Heart right ventricle (tissue), 16 donors: ENCODE measurements around the gene NLGN2. TPM values are rescaled to one million over a fixed set of nuclear protein-coding genes. Genes with fewer than 3 reads are reported as not detected.
"Not testable (repeated sequence)": the region's sequence is repeated elsewhere in the genome, so short reads cannot be mapped to it uniquely, and the experiment has no call there.

Experiments used
- ATAC-seq, 8 donors: fragments of 200-7000 bp; cut with Tn5 transposase; one replicate each; pipeline ENCODE4 v1.9.1; 2020; ENCODE audit warnings: mild to moderate bottlenecking in 8 of 8, moderate library complexity in 8 of 8, moderate number of reproducible peaks in 1 of 8
- DNase-seq, 2 donors: peaks; one replicate each; pipeline ENCODE4 v3.0.0-alpha.2; 2020
- H3K27ac ChIP-seq, 10 donors: fragments of 200-600 bp; sonication (generic) in 2 of 10; one replicate each; pipeline versions ENCODE4 v1.5.0 to v1.8.0; 2020 to 2022; ENCODE audit warnings: mild to moderate bottlenecking in 3 of 10
- H3K27me3 ChIP-seq, 7 donors: fragments of 200-600 bp; one replicate each; pipeline ENCODE4 v1.8.0; 2021 to 2022; ENCODE audit warnings: mild to moderate bottlenecking in 2 of 7
- H3K36me3 ChIP-seq, 9 donors: fragments of 200-600 bp; sonication (generic) in 1 of 9; one replicate each; pipeline versions ENCODE4 v1.5.0 to v1.8.0; 2020 to 2022; ENCODE audit warnings: mild to moderate bottlenecking in 2 of 9
- H3K4me1 ChIP-seq, 9 donors: fragments of 200-600 bp; sonication (generic) in 1 of 9; one replicate each; pipeline versions ENCODE4 v1.5.0 to v1.8.0; 2020 to 2022; ENCODE audit warnings: mild to moderate bottlenecking in 4 of 9
- H3K4me3 ChIP-seq, 10 donors: fragments of 200-600 bp; sonication (generic) in 2 of 10; one replicate each; pipeline versions ENCODE4 v1.5.0 to v1.8.0; 2020 to 2022; ENCODE audit warnings: mild to moderate bottlenecking in 7 of 10, moderate library complexity in 2 of 10
- H3K9me3 ChIP-seq, 11 donors: fragments of 200-600 bp in 10 of 11; sonication (generic) in 2 of 11; one replicate each; pipeline versions ENCODE4 v1.5.0 to v1.8.0; 2013 to 2022; ENCODE audit warnings: mild to moderate bottlenecking in 2 of 11, control low read depth in 1 of 11, moderate library complexity in 1 of 11
- WGBS, 2 donors: extraction: QIAGEN DNeasy Blood & Tissue Kit; methylation state at CpG; one replicate each; pipeline ENCODE4 v1.1.7; 2013; ENCODE audit warnings: inconsistent platforms in 1 of 2; 5-methylcytosine and 5-hydroxymethylcytosine counted together
- intact Hi-C, 10 donors: fragments of 100-400 bp; cut with DNase I; formaldehyde crosslinking; loops; one replicate each; pipeline versions ENCODE4 v1.11.1 to v1.14.2; 2022
- long read RNA-seq, 3 donors: library from polyadenylated mRNA; unstranded; transcript quantifications; one replicate each; pipeline ENCODE4 v2.0.0, GENCODE V29; 2020 to 2021
- polyA plus RNA-seq, 2 donors: library from polyadenylated mRNA; stranded (reverse); fragments of 200-250 nt; gene quantifications; one replicate each; pipeline ENCODE4 v1.2.3, GENCODE V29; 2013
- total RNA-seq, 10 donors: library from RNA; stranded (reverse); fragmentation: NEBNext Ultra II Directional in 3 of 10; extraction: Animal tissue kit (Norgen Biotek cat#: 25700) in 3 of 10; gene quantifications; one replicate each; pipeline versions ENCODE4 v1.2.1 to v1.2.4, GENCODE V29; 2021 to 2023
- TF ChIP-seq, protein P1 (sequence below), 9 donors: fragments of 200-600 bp; sonication (generic) in 2 of 9; IDR thresholded peaks; one replicate each; pipeline versions ENCODE4 v1.5.0 to v1.8.0; 2021 to 2022; ENCODE audit warnings: antibody characterized with exemption in 9 of 9, mild to moderate bottlenecking in 5 of 9, moderate library complexity in 1 of 9
- donor health status: Arrhythmogenic right ventricular cardiomyopathy.
- donor health status: ischemic (EF 13 %, LVEDD 7.1; RV severe dilation, severe dysfunction).
- donor health status: healthy with polysubstance abuse.
- donor health status: DM: no; HTN: yes; CAD: no.
- donor health status: DM: no; HTN: no; CAD: no.
- donor health status: ischemic (EF 25% LVEDD 6.9; RV normal size, moderate dysfunction).
- donor health status: ischemic (EF 25% LVEDD 5.7; RV mildly dilated, moderate dysfunction).
- donor health status: healthy.
- donor health status: DM: yes; HTN: yes; CAD: no.
- donor health status: Ischemic cardiomyopathy.
- donor health status: ischemic (EF 35%, LVEDD 5.7; RV mildly dilated, moderate dysfunction).
- donor health status: nonischemic (EF 11% LVEDD 7.7; RV severe dilation, severe dysfunction).
- donor health status: DM: yes; HTN: yes; CAD: no.
- donor health status: PGD.
- donor health status: ischemic (EF 29% LVEDD 5.4; RV normal size, mild dysfunction).
- donor health status: nonischemic (EF 23%, LVEDD 6.1; RV moderate dilation, normal function).

Gene NLGN2
- total RNA-seq (10 to 100 TPM in 2 of 10 donors, 1 to 10 TPM in 8; 3.6 to 15.8 (median 6.4) TPM), polyA plus RNA-seq (1 to 10 TPM; 7.3 to 7.6 TPM)
- long read RNA-seq, donor 1, partial matches to known transcripts = 0 of 9 reads
- long read RNA-seq, donor 1, other reads (novel, unspliced or antisense) = 9 of 9 reads
- long read RNA-seq, donor 2, partial matches to known transcripts = 0 of 5 reads
- long read RNA-seq, donor 2, other reads (novel, unspliced or antisense) = 5 of 5 reads
- long read RNA-seq, donor 3, partial matches to known transcripts = 0 of 1 reads
- long read RNA-seq, donor 3, other reads (novel, unspliced or antisense) = 1 of 1 reads

DNA sequence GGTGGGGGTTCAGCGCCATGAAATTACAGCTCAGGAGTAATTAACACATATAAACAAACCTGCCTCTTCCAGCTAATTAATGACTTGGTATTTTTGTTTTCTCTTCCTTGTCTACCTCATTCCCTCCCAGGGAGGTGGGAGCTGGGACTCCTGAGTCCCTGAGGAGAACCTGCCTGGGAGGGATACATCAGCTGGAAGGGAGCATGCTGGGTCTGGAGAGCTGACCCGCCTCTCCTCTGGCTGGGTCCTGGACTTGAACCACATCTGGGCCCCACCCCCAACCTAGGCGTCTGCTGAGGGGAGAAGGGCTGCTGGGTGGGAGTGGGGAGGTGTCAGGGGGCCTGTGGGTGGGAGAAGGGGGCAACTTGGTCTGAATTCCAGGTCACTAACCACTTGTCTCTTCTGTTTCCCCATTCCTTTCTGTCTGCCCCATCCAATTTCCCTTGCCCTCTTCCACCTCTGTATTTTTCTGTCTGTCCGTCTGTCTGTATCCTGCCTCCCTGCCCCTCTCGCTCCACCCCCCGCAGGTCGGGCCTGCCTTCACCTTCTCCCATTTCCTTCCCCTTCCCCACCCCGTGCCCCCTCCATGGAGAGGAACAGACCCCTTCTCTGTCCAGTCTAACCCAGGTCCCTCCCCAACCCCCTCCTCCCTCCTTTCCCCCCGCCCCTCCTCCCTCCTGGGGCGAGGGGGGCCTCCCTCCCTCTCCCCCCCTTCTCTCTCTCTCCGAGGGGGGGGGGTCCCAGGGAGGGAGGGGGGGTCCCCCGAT lies at the start of gene NLGN2:
Gene NLGN2 (plus strand): TSS at position 361 of the 767 bp plus-strand sequence. CDS start 411 bp downstream, outside the sequence.
- Histone ChIP-seq H3K36me3 (peaks cover 0 to 11% (median 0%) of the 10 kb centered on the region in 9 donors), H3K27me3 (peaks cover 0 to 17% (median 0%) of the 10 kb centered on the region in 7 donors), H3K27ac (no peak within 1 kb of the TSS), H3K4me3 (no peak within 1 kb of the TSS), H3K4me1 (peaks cover 6 to 19% (median 13%) of the 10 kb centered on the region in 9 donors), H3K9me3 (no peaks in the 10 kb centered on the region)
- WGBS, 2 donors = 57 to 60% methylated on average over 10 to 11 of the region's 12 CpGs
- ATAC-seq (no peak), DNase-seq (no peak)
- TF ChIP-seq, protein P1, sequence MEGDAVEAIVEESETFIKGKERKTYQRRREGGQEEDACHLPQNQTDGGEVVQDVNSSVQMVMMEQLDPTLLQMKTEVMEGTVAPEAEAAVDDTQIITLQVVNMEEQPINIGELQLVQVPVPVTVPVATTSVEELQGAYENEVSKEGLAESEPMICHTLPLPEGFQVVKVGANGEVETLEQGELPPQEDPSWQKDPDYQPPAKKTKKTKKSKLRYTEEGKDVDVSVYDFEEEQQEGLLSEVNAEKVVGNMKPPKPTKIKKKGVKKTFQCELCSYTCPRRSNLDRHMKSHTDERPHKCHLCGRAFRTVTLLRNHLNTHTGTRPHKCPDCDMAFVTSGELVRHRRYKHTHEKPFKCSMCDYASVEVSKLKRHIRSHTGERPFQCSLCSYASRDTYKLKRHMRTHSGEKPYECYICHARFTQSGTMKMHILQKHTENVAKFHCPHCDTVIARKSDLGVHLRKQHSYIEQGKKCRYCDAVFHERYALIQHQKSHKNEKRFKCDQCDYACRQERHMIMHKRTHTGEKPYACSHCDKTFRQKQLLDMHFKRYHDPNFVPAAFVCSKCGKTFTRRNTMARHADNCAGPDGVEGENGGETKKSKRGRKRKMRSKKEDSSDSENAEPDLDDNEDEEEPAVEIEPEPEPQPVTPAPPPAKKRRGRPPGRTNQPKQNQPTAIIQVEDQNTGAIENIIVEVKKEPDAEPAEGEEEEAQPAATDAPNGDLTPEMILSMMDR (IDR thresholded peaks at IDR 0.05) = no peak
- intact Hi-C loops = no loop called here

DNA sequence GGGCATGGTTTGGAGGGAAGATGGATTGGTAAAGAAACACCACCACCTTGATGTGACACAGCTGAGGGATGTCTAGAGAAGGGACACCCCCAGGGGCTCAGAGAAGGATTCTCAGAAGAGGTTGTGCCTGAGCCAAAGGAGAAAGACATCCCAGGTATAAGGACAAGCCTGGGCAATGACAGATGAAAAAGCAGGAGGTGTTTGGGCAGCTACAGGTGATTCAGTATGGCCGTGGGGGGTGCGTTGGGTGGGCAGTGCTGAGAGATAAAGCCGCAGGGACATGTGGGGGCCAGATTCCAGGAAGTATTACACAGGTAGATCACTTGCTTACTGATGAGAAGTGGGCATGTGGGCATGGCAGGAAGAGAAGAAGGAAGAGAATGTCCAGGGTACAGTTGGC lies 45.7 kb upstream of the NLGN2 start:
- intact Hi-C loops = loop anchor here in 1 of 10 donors (10.0 kb wide), 1 partner anchor 153 kb away; no protein-coding TSS in a partner anchor
- no peaks in the 10 kb centered on the region for H3K27me3 ChIP-seq
- H3K36me3 ChIP-seq = no peaks in the 10 kb centered on the region
- ATAC-seq (no peak), DNase-seq (no peak)
- 65 to 77% methylated on average over 3 of the region's 3 CpGs for WGBS, 2 donors
- no peak overlapping the region for H3K4me3 ChIP-seq
- TF ChIP-seq, protein P1 (IDR thresholded peaks at IDR 0.05) = no peak
- no peaks in the 10 kb centered on the region for H3K9me3 ChIP-seq
- no peaks in the 10 kb centered on the region for H3K4me1 ChIP-seq
- no peak overlapping the region for H3K27ac ChIP-seq

GRCh38 chr17:7363311-7363710 lies 44.3 kb upstream of the NLGN2 start:
- intact Hi-C loops = loop anchor here in 1 of 10 donors (10.0 kb wide), 1 partner anchor 151 kb away; no protein-coding TSS in a partner anchor
- Histone ChIP-seq H3K27ac (no peak overlapping the region), H3K4me1 (no peaks in the 10 kb centered on the region), H3K9me3 (no peaks in the 10 kb centered on the region), H3K4me3 (no peak overlapping the region), H3K36me3 (no peaks in the 10 kb centered on the region), H3K27me3 (no peaks in the 10 kb centered on the region)
- ATAC-seq (no peak), DNase-seq (no peak)
- TF ChIP-seq, protein P1 (IDR thresholded peaks at IDR 0.05) = no peak
- 94 to 95% methylated on average over 6 of the region's 6 CpGs for WGBS, 2 donors

GRCh38 chr17:7365963-7366362 lies 41.7 kb upstream of the NLGN2 start:
- DNase-seq = not testable (repeated sequence)
- WGBS, 2 donors = 76 to 87% methylated on average over 6 of the region's 7 CpGs

More at GRCh38 chr17:7365963-7366362, 41.7 kb upstream of the NLGN2 start:
- not testable (repeated sequence) for H3K36me3 ChIP-seq, H3K27ac ChIP-seq, ATAC-seq, H3K4me3 ChIP-seq, H3K9me3 ChIP-seq, H3K4me1 ChIP-seq, H3K27me3 ChIP-seq
- intact Hi-C loops = loop anchor here in 1 of 10 donors (10.0 kb wide), 1 partner anchor 149 kb away; no protein-coding TSS in a partner anchor
